ENCODE data around the gene UNC45A. TPM values are rescaled to one million over a fixed set of nuclear protein-coding genes. Genes with fewer than 3 reads are reported as not detected.
A peak's percentile ranks its signal among the peaks of the same experiment; 100 is the strongest.
"Not testable (repeated sequence)": the region's sequence is repeated elsewhere in the genome, so short reads cannot be mapped to it uniquely, and the experiment has no call there.

Gene UNC45A
- total and polyA plus RNA-seq, 3 donors from 2014 or later, result 48.9 to 59.6 (median 56.9) TPM

GRCh38 chr15:90892023-90892422, 43.1 kb upstream of the UNC45A start:
- H3K27ac ChIP-seq, result no peak overlapping the region

GRCh38 chr15:90892498-90893174, 42.4 kb upstream of the UNC45A start:
- Histone ChIP-seq H3K27ac (no peak overlapping the region), H3K9me3 (no peaks in the 10 kb centered on the region), H3K27me3 (no peaks in the 10 kb centered on the region), H3K4me1 (no peaks in the 10 kb centered on the region), H3K4me3 (no peak overlapping the region), H3K36me3 (ENCODE audit: low read depth, missing control alignments) (no peaks in the 10 kb centered on the region)
- no peak for TF ChIP-seq POLR2A (IDR thresholded peaks at IDR 0.05)
- no peak for TF ChIP-seq CTCF (IDR thresholded peaks at IDR 0.05)
- no peak for DNase-seq
- WGBS, 2 donors, result 88 to 93% methylated on average over 25 to 29 of the region's 29 CpGs
- intact Hi-C loops (cut with DNase I; ENCODE audit: low total_unique reads), result no loop called here

More at GRCh38 chr15:90892023-90892422, 43.1 kb upstream of the UNC45A start:
- 93 to 95% methylated on average over 11 of the region's 11 CpGs for WGBS, 2 donors
- no peak for DNase-seq
- H3K4me1 ChIP-seq, result no peaks in the 10 kb centered on the region
- no peak overlapping the region for H3K4me3 ChIP-seq
- H3K9me3 ChIP-seq, result no peaks in the 10 kb centered on the region
- no peaks in the 10 kb centered on the region for H3K27me3 ChIP-seq
- intact Hi-C loops (cut with DNase I; ENCODE audit: low total_unique reads), result no loop called here
- no peaks in the 10 kb centered on the region for H3K36me3 ChIP-seq (ENCODE audit: low read depth, missing control alignments)
- TF ChIP-seq CTCF (IDR thresholded peaks at IDR 0.05), result no peak
- TF ChIP-seq POLR2A (IDR thresholded peaks at IDR 0.05), result no peak

- Histone ChIP-seq H3K4me3 (no peak overlapping the region), H3K36me3 (ENCODE audit: low read depth, missing control alignments) (no peaks in the 10 kb centered on the region), H3K27ac (no peak overlapping the region), H3K27me3 (no peaks in the 10 kb centered on the region), H3K9me3 (no peaks in the 10 kb centered on the region), H3K4me1 (no peaks in the 10 kb centered on the region)
- 88 to 93% methylated on average over 16 to 33 of the region's 33 CpGs for WGBS, 2 donors
- TF ChIP-seq POLR2A (IDR thresholded peaks at IDR 0.05), result no peak
- TF ChIP-seq CTCF (IDR thresholded peaks at IDR 0.05), result no peak
- intact Hi-C loops (cut with DNase I; ENCODE audit: low total_unique reads), result no loop called here
- no peak for DNase-seq
These were observed 41.7 kb upstream of the UNC45A start for GRCh38 chr15:90893175-90894090.

GRCh38 chr15:90895571-90896117, 39.4 kb upstream of the UNC45A start:
- WGBS, 2 donors, result 49 to 67% methylated on average over 10 of the region's 10 CpGs
- TF ChIP-seq CTCF (IDR thresholded peaks at IDR 0.05) (no peak), POLR2A (IDR thresholded peaks at IDR 0.05) (no peak)

GRCh38 chr15:90897131-90897655, 37.9 kb upstream of the UNC45A start:
- DNase-seq; H3K27me3 ChIP-seq; H3K4me3 ChIP-seq; H3K36me3 ChIP-seq (ENCODE audit: low read depth, missing control alignments); H3K9me3 ChIP-seq; intact Hi-C loops (cut with DNase I; ENCODE audit: low total_unique reads); H3K27ac ChIP-seq; H3K4me1 ChIP-seq: not testable (repeated sequence)
- 87 to 93% methylated on average over 14 of the region's 14 CpGs for WGBS, 2 donors

More at GRCh38 chr15:90895571-90896117, 39.4 kb upstream of the UNC45A start:
- intact Hi-C loops (cut with DNase I; ENCODE audit: low total_unique reads), result no loop called here
- H3K4me1 ChIP-seq, result no peaks in the 10 kb centered on the region
- no peaks in the 10 kb centered on the region for H3K9me3 ChIP-seq
- no peak overlapping the region for H3K4me3 ChIP-seq
- H3K27me3 ChIP-seq, result no peaks in the 10 kb centered on the region
- H3K27ac ChIP-seq, result no peak overlapping the region
- H3K36me3 ChIP-seq (ENCODE audit: low read depth, missing control alignments), result no peaks in the 10 kb centered on the region
- DNase-seq, result peak; percentile 65
